HG03159 (cell line): ENCODE data around the gene CYGB.

ENCODE experiments used
- ATAC-seq: cut with Tn5 transposase; IDR thresholded peaks from one replicate; pipeline ENCODE4 v1.9.1; 2021; ENCODE audit warnings: mild to moderate bottlenecking, moderate library complexity; ENCODE audit not compliant: unreplicated experiment

CYGB gene

GRCh38 chr17:76550712-76551615 is 13.5 kb upstream of the CYGB start:
- no peak for ATAC-seq

GRCh38 chr17:76549539-76549938 is 12.0 kb upstream of the CYGB start:
- ATAC-seq, result no peak

GRCh38 chr17:76549215-76549518 is 11.7 kb upstream of the CYGB start:
- no peak for ATAC-seq

GRCh38 chr17:76548378-76549214 is 11.1 kb upstream of the CYGB start:
- no peak for ATAC-seq

GRCh38 chr17:76547642-76548202 is 10.2 kb upstream of the CYGB start:
- ATAC-seq, result no peak

DNA sequence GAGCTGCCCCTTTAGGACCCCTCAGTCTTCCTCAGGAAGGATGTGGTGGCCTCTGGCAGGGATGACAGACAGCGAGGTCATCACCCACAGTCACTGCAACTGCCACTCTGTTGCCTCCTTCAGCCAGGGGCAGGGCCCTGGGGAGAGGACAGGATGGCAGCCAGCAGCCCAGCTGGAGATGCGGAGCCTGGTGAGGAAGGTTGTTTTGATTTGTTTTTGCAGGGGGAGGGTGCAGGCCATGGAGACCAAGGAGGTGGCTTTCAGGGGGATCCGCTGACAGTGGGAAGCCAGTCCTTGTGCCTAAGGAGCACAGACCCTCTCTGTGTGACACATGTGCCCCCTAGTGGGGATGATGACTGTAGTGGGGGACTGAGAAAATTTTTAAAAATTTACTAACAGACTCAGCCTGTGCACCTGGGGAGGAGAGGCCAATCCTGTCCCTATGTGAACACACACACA is 9.7 kb upstream of the CYGB start:
- ATAC-seq, result no peak

DNA sequence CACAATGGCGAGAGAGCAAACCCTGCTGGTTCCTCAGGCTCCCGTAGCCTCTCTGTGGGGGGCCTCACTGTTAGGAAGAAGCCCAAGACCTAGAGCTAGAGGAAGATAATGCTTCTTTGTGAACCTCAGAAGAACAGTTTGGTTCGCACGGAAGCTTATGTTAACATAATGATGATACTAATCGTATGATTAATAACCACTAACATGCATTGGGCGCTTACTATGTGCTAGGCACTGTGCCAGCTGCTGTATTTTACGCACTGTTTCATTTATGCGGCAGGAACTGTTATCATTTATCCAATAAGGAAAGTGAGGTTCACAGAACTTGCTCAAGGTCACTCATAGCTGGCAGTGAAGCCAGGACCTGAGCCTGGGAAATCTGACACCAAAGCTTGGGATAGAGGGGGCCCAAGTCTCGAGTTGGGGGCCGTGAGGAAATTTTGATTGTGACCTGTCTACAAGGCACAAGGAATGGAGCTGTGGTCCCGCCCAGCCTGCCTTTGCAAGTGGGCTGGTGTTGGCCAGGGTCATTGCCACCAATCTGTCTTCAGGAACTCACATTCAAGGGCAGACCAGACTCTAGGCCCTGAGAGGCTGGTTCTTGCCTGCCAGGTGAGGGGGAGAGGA is 9.2 kb upstream of the CYGB start:
- no peak for ATAC-seq

DNA sequence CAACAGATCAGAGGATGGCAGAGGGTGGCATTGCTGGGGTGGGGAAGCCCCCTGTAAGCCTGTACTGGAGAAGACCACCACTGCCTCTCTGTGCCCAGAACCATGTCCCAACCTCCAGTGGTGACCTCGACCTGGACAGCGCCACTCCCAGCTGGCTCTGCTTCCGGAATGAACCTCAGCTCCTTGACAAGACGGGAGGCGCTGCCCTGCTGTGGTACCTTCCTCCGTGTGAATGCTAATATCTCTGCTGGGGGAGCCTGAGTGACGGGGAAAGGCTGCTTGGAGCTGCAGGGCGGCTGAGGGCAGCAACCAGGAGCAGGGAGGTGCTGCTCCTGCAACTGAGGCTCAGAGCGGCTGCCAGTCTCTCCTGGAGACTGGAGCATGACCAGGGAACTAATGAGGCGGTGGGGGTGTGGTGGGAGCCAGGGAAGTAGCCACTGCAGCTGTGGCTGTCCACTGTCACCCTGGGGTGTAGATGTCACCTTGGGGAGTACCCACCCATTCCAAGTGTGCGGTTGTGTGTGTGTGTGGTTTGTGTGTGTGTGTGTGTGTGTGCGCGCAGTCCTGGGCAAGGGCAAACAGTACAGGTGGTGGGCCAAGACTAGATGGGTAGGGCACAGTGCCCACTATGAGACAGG is 8.5 kb upstream of the CYGB start:
- ATAC-seq, result no peak

GRCh38 chr17:76544546-76545365 is 7.2 kb upstream of the CYGB start:
- ATAC-seq, result no peak

GRCh38 chr17:76543826-76544545 is 6.5 kb upstream of the CYGB start:
- no peak for ATAC-seq

DNA sequence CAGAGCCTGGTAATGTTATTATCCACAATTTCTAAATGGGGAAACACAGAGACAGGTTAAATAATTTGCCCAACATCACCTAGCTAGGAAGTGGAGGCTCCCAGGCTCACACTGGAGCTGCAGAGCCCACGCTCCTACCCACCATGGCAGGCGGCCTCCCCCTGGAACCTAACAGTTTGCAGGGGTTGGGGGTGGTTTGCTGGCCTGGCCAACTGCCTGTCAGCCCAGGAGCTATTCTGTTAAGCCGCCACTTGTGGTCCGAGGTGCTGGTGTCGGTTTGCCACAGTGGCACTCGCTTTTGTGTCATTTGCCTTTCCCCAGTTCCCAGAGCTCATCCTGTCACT is 5.9 kb upstream of the CYGB start:
- no peak for ATAC-seq

DNA sequence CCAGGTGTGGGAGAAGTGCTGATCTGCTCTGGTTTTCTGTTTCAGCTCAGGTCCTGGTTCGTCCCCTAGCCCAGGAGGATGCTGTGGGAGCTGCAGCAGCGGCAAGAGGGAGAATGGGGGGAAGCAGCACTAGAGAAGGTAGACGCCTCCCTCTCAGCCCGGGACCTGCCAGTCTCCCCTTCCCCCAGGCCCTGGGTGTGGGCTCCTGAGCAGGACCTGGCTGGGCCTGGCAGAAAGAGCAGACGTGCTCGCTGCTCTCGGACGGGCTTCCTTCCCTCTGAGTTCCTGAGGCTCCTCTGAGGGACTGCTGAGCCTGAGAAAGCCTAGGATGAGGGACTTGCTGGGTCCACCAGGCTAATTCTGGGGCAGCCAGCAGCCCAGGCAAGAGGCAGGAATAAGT is 5.5 kb upstream of the CYGB start:
- ATAC-seq, result no peak

- ATAC-seq, result no peak
Measured at GRCh38 chr17:76542566-76542971, 5.1 kb upstream of the CYGB start.

DNA sequence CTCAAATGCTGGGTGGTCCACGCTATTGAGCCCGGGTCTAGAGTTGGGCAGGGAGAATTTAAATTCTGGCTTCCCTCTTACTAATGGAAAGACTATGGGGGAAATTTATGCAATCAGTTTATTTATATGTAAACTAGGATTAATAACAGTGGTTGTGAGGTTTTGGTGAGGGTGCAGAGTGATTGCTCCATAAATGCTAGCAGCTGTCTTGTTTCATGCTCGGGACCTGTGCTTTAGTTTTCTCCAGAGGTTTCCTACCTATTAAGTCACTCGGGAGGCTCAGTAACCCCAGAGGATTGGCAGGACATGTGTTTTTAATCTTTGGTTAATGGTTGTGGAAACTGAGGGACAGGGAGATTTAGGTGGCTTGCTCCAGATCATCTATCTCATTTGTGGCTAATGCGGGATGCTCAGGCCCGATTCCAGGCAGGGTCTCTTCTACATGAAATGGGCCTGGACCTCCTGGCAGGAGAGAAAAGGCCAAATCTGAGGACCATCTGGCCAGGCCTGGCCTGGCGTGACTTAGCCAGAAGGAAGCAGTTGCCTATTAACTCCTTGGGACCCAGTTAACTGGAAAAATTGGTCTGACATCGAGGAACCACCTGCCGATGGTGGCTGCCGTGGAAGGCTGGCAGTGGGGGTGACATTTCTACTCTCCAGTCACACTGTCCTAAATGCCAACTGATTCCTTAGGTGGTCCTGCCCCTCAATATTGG is 4.4 kb upstream of the CYGB start:
- no peak for ATAC-seq

DNA sequence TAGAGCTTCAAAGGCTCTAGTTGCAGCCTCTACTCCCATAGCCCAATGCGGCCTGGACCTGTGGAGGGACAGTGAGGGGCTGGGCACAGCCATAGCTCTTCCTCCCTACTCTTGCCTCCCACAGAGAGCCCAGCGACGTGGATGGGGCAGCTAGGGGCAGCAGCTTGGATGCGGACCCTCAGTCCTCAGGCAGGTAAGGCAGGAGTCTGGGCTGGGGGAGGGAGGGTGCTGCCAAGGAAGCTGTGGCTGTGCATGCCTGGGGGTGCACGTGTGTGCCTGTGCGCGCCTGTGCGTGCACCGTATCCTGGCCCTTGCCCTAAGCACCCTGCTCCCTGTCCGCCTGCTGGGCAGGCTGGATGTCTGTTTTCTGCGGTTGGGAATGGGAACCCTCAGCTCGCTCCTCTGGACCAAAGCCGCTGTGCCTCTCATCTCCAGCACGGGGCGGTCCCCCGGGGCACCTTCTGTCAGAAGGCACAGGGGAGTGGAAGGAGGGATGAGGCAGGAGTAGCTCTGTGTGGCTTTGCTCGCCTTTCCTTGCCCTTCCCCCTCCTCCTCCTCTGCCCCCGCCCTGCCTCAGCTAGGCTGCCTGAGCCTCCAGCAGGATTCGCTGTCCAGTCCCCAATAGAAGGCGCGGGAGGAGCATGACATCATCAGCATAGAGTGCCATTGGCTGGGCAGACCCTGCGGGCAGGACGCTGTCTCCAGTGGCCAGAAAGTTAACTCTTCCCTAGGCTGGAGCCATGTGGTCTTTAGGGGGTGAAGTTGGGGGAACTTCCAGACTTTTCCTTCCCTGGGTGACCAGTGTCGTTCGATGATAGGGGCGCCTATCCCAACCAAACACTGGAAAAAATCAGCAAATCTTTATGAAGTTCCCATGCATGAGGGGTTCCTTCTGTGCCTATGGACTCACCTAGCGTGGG is 3.1 kb upstream of the CYGB start:
- ATAC-seq, result no peak

DNA sequence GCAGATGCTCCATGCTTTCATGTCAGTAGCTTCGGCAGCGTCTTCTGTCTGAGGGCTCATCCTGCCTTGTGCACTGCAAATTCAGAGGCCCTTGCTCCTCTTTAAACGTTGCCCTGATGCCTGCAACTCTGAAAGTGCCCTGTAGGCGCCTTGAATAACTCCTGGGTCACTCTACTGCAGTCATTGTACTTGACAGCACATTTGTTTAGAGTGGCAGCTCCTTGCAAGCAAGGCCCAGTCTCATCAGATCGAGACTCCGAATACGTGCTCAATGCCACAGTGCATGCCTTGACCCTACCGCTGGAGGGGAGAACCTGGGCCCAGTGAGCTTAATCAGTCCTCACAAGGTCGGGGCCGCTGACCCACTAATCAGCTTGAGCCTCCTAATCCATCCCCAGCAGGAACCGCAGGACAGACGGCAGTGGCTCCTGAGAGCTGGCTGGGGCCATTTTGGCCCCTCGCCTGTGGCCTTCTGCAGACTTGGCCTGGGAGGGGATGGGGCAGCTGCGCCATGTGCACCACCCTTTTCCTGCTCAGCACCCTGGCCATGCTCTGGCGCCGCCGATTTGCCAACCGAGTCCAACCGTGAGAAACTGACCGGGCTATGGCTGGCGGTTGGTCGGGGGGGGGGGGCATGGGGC is 2.2 kb upstream of the CYGB start, which contains the start of gene PRCD:
TSS of gene PRCD (plus strand) at position 414 of the 641 bp plus-strand sequence. CDS start at position 512, 98 bp downstream.
- no peak for ATAC-seq

- no peak for ATAC-seq
Measured at GRCh38 chr17:76538941-76539570, 1.5 kb upstream of the CYGB start.
